Right lobe of liver (tissue), 6 donors: ENCODE data around the gene RASSF6. TPM values are rescaled to one million over a fixed set of nuclear protein-coding genes. Genes with fewer than 3 reads are reported as not detected.

Experiments used
- ATAC-seq, 4 donors: fragments of 200-7000 bp; cut with Tn5 transposase; one replicate each; pipeline ENCODE4 v1.9.1; 2020; ENCODE audit warnings: mild to moderate bottlenecking in 4 of 4, moderate library complexity in 4 of 4
- DNase-seq, 3 donors: peaks; one replicate each; pipeline ENCODE4 v3.0.0-alpha.2; 2020
- H3K27ac ChIP-seq, 3 donors: fragments of 200-600 bp; one replicate each; pipeline ENCODE4 v1.8.0; 2022
- H3K27me3 ChIP-seq, 2 donors: fragments of 200-600 bp; one replicate each; pipeline ENCODE4 v1.8.0; 2022
- H3K36me3 ChIP-seq, 4 donors: fragments of 200-600 bp; sonication (generic) in 1 of 4; one replicate each; pipeline versions ENCODE4 v1.5.1 to v1.8.0; 2017 to 2022; ENCODE audit warnings: control low read depth in 1 of 4
- H3K4me1 ChIP-seq, 4 donors: fragments of 200-600 bp; sonication (generic) in 1 of 4; one replicate each; pipeline versions ENCODE4 v1.5.1 to v1.8.0; 2017 to 2022; ENCODE audit warnings: control low read depth in 1 of 4
- H3K4me3 ChIP-seq, 3 donors: fragments of 200-600 bp; one replicate each; pipeline ENCODE4 v1.8.0; 2022
- H3K9me3 ChIP-seq, 4 donors: fragments of 200-600 bp; sonication (generic) in 1 of 4; one replicate each; pipeline versions ENCODE4 v1.5.1 to v1.8.0; 2017 to 2022; ENCODE audit warnings: control low read depth in 1 of 4
- CTCF ChIP-seq, 4 donors: fragments of 200-600 bp in 3 of 4; fragments of 450-650 bp in 1 of 4; IDR thresholded peaks; one replicate each; pipeline versions ENCODE4 v1.5.1 to v1.8.0; 2016 to 2022; ENCODE audit warnings: antibody characterized with exemption in 4 of 4, mild to moderate bottlenecking in 2 of 4
- POLR2A ChIP-seq: fragments of 450-650 bp; IDR thresholded peaks from one replicate; pipeline ENCODE4 v1.6.1; 2017; ENCODE audit warnings: antibody characterized with exemption, mild to moderate bottlenecking
- WGBS: methylation state at CpG from one replicate; pipeline ENCODE4 v1.1.6; 2018; ENCODE audit warnings: low coverage, low lambda C conversion rate; ENCODE audit not compliant: insufficient coverage; ENCODE audit errors: missing lambda C conversion rate; 5-methylcytosine and 5-hydroxymethylcytosine counted together
- intact Hi-C, 2 donors: fragments of 100-400 bp; cut with DNase I; formaldehyde crosslinking; loops; one replicate each; pipeline versions ENCODE4 v1.11.2 to v1.14.1; 2022
- total RNA-seq, 6 experiments: library from RNA; depleted of rRNA in 2 of 6; stranded (reverse); fragments of >200 nt in 2 of 6; fragmentation: NEBNext Ultra II Directional in 3 of 6; extraction: Animal tissue kit (Norgen Biotek cat#: 25700) in 3 of 6; gene quantifications; one replicate each; pipeline versions ENCODE4 v1.1.0 to v1.2.4, GENCODE V29; 2016 to 2023
- donor health status: DM: no; HTN: yes; CAD: no.
- donor health status: DM: no; HTN: no; CAD: no.
- donor health status: DM: no; HTN: no; CAD: no.
- donor health status: DM: no; HTN: yes; CAD: no.
- donor health status: DM: no; HTN: yes; CAD: no.

RASSF6 gene
- total RNA-seq, 6 experiments from 2014 or later, result 0.22 to 2.2 (median 0.91) TPM

GRCh38 chr4:73583666-73584065 is 36.6 kb downstream of the RASSF6 start:
- WGBS, result 73% methylated on average over 2 of the region's 2 CpGs
- Histone ChIP-seq H3K4me1 (no peaks in the 10 kb centered on the region), H3K4me3 (no peak overlapping the region), H3K36me3 (no peaks in the 10 kb centered on the region), H3K27me3 (no peaks in the 10 kb centered on the region), H3K27ac (no peak overlapping the region), H3K9me3 (no peaks in the 10 kb centered on the region)
- TF ChIP-seq CTCF (IDR thresholded peaks at IDR 0.05), result no peak
- TF ChIP-seq POLR2A, result no peak
- DNase-seq (no peak), ATAC-seq (no peak)
- intact Hi-C loops, result no loop called here

GRCh38 chr4:73577371-73577770 is 42.9 kb downstream of the RASSF6 start:
- ATAC-seq, result no peak

GRCh38 chr4:73576381-73576780 is 43.9 kb downstream of the RASSF6 start:
- H3K36me3 ChIP-seq, result no peaks in the 10 kb centered on the region
- no peak for TF ChIP-seq POLR2A
- TF ChIP-seq CTCF (IDR thresholded peaks at IDR 0.05), result no peak
- intact Hi-C loops, result no loop called here

More at GRCh38 chr4:73577371-73577770, 42.9 kb downstream of the RASSF6 start:
- intact Hi-C loops, result no loop called here
- Histone ChIP-seq H3K9me3 (no peaks in the 10 kb centered on the region), H3K4me3 (no peak overlapping the region), H3K27ac (no peak overlapping the region), H3K36me3 (no peaks in the 10 kb centered on the region), H3K27me3 (no peaks in the 10 kb centered on the region), H3K4me1 (no peaks in the 10 kb centered on the region)
- TF ChIP-seq POLR2A, result no peak
- no peak for TF ChIP-seq CTCF (IDR thresholded peaks at IDR 0.05)
- DNase-seq, result no peak

GRCh38 chr4:73575660-73576059 is 44.6 kb downstream of the RASSF6 start:
- Histone ChIP-seq H3K27me3 (no peaks in the 10 kb centered on the region), H3K27ac (no peak overlapping the region), H3K36me3 (no peaks in the 10 kb centered on the region), H3K4me3 (no peak overlapping the region), H3K9me3 (no peaks in the 10 kb centered on the region), H3K4me1 (no peaks in the 10 kb centered on the region)
- no peak for DNase-seq
- no peak for ATAC-seq
- TF ChIP-seq POLR2A (no peak), CTCF (IDR thresholded peaks at IDR 0.05) (no peak)
- intact Hi-C loops, result no loop called here

More at GRCh38 chr4:73576381-73576780, 43.9 kb downstream of the RASSF6 start:
- DNase-seq, result no peak
- Histone ChIP-seq H3K4me3 (no peak overlapping the region), H3K27me3 (no peaks in the 10 kb centered on the region), H3K9me3 (no peaks in the 10 kb centered on the region), H3K4me1 (no peaks in the 10 kb centered on the region), H3K27ac (no peak overlapping the region)
- no peak for ATAC-seq
- 70% methylated on average over 3 of the region's 3 CpGs for WGBS
